ENCODE data around the gene IGF2BP2. TPM values are rescaled to one million over a fixed set of nuclear protein-coding genes. Genes with fewer than 3 reads are reported as not detected.

IGF2BP2 gene
- total RNA-seq, 1 experiment from 2014 or later: 135 TPM

DNA sequence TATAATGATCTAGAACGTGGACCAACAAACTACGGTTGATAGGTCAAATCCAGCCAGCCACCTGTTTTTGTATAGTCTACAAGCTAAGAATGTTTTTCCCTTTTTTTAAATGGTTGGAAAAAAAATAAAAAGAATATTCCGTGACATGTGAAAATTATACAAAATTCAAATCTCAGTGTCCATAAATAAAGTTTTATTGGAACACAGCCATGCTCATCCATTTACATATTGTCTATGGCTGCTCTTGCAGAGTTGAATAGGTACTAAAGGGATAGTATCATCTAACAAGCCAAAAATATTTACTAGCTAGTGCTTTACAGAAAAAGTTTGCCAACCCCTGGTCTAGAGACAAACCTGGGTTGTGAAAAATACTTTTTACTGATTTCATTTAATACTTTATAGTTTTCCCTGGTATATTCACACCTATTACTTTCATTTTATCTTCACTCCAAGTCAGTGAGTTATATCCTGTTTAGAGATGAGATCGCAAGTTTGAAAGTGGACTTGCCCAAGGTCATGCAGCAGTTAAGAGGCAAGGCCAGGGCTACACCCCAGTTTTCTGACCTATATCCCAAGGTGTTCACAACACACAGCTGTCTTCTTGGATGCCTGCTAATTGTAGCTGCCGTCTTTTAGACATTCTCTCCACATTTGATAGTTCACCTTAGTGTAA lies 58.4 kb downstream of the IGF2BP2 start:
- POLR2A ChIA-PET: no interaction called here
- ATAC-seq: no peak
- Histone ChIP-seq H3K79me2 (ENCODE audit: insufficient read depth, low read length) (peaks cover 99% of the 10 kb centered on the region), H2AFZ (ENCODE audit: low read depth, low read length, poor library complexity, severe bottlenecking) (no peak overlapping the region), H3K9me3 (ENCODE audit: control insufficient read depth in 1 of 2, insufficient read depth in 1 of 2, low read depth in 1 of 2, low read length in 2 of 2) (no peaks in the 10 kb centered on the region), H3K9me2 (ENCODE audit: insufficient read depth) (no peaks in the 10 kb centered on the region), H3K27me3 (ENCODE audit: insufficient read depth, low read length) (no peaks in the 10 kb centered on the region), H4K20me1 (ENCODE audit: insufficient read depth) (peaks cover 47% of the 10 kb centered on the region), H3K4me2 (ENCODE audit: low read length) (no peak overlapping the region), H3K4me1 (ENCODE audit: control insufficient read depth in 1 of 2, insufficient read depth in 2 of 2, low read length in 2 of 2) (peaks cover 0 to 30% of the 10 kb centered on the region in 2 experiments; a peak in 2 of 4 replicates), H3K4me3 (replicated peaks in 1 of 2; ENCODE audit: low read depth in 1 of 2, low read length in 2 of 2) (no peak overlapping the region), H3K27ac (ENCODE audit: low read depth, low read length) (no peak overlapping the region), H3K9ac (ENCODE audit: low read length) (no peak overlapping the region), H3K36me3 (ENCODE audit: control insufficient read depth in 1 of 2, insufficient read depth in 2 of 2, low read length in 2 of 2) (no peaks in the 10 kb centered on the region)
- intact Hi-C loops (cut with micrococcal nuclease): loop anchor here (5.0 kb wide), 1 partner anchor 89 kb away; no protein-coding TSS in a partner anchor
- DNase-seq (ENCODE audit: low read depth, low spot score): no peak
- CTCF ChIA-PET: interaction anchor here (0.9 to 3.7 kb wide), 4 partner anchors 9 to 106 kb away, joined by 3 to 16 read pairs (median 7); no protein-coding TSS in a partner anchor
- RAD21 ChIA-PET (ENCODE audit: low non-redundant PET in 1 of 2, low total read pairs in 2 of 2, uncharacterized antibody in 2 of 2, unreplicated experiment in 2 of 2): no interaction called here
- TF ChIP-seq, protein P1, sequence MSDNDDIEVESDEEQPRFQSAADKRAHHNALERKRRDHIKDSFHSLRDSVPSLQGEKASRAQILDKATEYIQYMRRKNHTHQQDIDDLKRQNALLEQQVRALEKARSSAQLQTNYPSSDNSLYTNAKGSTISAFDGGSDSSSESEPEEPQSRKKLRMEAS (IDR thresholded peaks at IDR 0.05): no peak
- TF ChIP-seq EGR1 (IDR thresholded peaks at IDR 0.05; ENCODE audit: low read depth): no peak
- no peak for TF ChIP-seq SRF (IDR thresholded peaks at IDR 0.05; ENCODE audit: low read depth)
- TF ChIP-seq, protein P2, sequence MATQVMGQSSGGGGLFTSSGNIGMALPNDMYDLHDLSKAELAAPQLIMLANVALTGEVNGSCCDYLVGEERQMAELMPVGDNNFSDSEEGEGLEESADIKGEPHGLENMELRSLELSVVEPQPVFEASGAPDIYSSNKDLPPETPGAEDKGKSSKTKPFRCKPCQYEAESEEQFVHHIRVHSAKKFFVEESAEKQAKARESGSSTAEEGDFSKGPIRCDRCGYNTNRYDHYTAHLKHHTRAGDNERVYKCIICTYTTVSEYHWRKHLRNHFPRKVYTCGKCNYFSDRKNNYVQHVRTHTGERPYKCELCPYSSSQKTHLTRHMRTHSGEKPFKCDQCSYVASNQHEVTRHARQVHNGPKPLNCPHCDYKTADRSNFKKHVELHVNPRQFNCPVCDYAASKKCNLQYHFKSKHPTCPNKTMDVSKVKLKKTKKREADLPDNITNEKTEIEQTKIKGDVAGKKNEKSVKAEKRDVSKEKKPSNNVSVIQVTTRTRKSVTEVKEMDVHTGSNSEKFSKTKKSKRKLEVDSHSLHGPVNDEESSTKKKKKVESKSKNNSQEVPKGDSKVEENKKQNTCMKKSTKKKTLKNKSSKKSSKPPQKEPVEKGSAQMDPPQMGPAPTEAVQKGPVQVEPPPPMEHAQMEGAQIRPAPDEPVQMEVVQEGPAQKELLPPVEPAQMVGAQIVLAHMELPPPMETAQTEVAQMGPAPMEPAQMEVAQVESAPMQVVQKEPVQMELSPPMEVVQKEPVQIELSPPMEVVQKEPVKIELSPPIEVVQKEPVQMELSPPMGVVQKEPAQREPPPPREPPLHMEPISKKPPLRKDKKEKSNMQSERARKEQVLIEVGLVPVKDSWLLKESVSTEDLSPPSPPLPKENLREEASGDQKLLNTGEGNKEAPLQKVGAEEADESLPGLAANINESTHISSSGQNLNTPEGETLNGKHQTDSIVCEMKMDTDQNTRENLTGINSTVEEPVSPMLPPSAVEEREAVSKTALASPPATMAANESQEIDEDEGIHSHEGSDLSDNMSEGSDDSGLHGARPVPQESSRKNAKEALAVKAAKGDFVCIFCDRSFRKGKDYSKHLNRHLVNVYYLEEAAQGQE (IDR thresholded peaks at IDR 0.05; ENCODE audit: low read depth): no peak
- TF ChIP-seq TCF7L2 (IDR thresholded peaks at IDR 0.05; ENCODE audit: borderline replicate concordance, extremely low read depth, insufficient read depth, insufficient read length): no peak
- TF ChIP-seq YY1 (IDR thresholded peaks at IDR 0.05; ENCODE audit: extremely low read depth, insufficient replicate concordance, low read depth, low read length): no peak
- no peak for TF ChIP-seq POLR2A (IDR thresholded peaks at IDR 0.05; ENCODE audit: borderline replicate concordance, extremely low read depth, insufficient read depth, insufficient read length)
- TF ChIP-seq, protein P3, sequence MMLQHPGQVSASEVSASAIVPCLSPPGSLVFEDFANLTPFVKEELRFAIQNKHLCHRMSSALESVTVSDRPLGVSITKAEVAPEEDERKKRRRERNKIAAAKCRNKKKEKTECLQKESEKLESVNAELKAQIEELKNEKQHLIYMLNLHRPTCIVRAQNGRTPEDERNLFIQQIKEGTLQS (IDR thresholded peaks at IDR 0.05): no peak
- TF ChIP-seq, protein P4, sequence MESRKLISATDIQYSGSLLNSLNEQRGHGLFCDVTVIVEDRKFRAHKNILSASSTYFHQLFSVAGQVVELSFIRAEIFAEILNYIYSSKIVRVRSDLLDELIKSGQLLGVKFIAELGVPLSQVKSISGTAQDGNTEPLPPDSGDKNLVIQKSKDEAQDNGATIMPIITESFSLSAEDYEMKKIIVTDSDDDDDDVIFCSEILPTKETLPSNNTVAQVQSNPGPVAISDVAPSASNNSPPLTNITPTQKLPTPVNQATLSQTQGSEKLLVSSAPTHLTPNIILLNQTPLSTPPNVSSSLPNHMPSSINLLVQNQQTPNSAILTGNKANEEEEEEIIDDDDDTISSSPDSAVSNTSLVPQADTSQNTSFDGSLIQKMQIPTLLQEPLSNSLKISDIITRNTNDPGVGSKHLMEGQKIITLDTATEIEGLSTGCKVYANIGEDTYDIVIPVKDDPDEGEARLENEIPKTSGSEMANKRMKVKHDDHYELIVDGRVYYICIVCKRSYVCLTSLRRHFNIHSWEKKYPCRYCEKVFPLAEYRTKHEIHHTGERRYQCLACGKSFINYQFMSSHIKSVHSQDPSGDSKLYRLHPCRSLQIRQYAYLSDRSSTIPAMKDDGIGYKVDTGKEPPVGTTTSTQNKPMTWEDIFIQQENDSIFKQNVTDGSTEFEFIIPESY (IDR thresholded peaks at IDR 0.05; ENCODE audit: extremely low read depth, insufficient replicate concordance, low read length): no peak
- TF ChIP-seq EZH2phosphoT487 (IDR thresholded peaks at IDR 0.05; ENCODE audit: borderline replicate concordance): no peak
- no peak for TF ChIP-seq RAD21 (IDR thresholded peaks at IDR 0.05; ENCODE audit: low read depth)
- no TSS peak for BruUV-seq (replicated peaks)

Measured in HCT116 (cell line).